Lower leg skin (tissue), 3 donors: ENCODE data around the gene AOC2.

Experiments
- POLR2A ChIP-seq, 2 donors: fragments of 450-650 bp; IDR thresholded peaks; one replicate each; pipeline ENCODE4 v1.6.1; 2016 to 2017; ENCODE audit warnings: antibody characterized with exemption in 2 of 2, mild to moderate bottlenecking in 1 of 2, moderate library complexity in 1 of 2
- TF ChIP-seq, protein P1 (sequence below), 3 donors: fragments of 450-650 bp; IDR thresholded peaks; one replicate each; pipeline ENCODE4 v1.5.1; 2016; ENCODE audit warnings: antibody characterized with exemption in 3 of 3, mild to moderate bottlenecking in 3 of 3, moderate library complexity in 2 of 3

DNA sequence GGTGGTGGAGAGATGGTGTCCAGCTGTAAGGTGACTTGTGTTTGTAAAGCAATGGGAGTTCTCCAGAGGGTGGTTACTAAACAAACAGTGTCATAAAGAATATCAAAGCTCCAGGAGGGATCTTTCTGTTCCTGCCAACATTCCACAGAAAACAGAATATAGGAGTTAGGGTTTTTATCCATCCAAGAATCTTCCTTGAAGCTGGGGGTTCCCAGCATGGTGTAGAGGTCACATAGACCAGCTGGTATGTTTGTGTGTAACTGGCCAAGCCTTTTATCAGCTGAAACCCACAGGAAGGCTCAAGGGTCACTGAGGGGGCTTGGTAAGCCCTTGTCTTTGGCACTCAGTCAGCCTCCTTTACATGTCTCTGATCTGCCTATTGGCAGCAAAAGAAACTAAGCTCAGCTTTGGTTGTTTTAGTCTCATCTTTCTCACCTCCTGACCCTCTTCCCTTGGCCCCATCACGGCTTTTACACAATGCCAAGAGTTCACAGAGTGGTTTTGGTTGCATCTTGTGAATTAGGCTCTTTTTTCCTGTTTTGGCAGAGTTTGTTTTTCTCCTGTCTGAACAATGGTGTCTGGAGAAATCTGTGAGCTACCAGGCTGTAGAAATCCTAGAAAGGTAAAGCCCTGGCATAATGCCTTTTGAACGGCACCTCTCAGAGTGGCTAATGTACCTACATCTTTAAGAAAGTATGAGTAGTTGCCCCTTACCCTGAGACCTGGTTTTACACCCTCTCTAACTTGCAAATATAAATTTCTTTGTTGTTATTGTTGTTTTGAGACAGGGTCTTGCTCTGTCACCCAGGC, 41.1 kb upstream of the AOC2 start:
- TF ChIP-seq, protein P1, sequence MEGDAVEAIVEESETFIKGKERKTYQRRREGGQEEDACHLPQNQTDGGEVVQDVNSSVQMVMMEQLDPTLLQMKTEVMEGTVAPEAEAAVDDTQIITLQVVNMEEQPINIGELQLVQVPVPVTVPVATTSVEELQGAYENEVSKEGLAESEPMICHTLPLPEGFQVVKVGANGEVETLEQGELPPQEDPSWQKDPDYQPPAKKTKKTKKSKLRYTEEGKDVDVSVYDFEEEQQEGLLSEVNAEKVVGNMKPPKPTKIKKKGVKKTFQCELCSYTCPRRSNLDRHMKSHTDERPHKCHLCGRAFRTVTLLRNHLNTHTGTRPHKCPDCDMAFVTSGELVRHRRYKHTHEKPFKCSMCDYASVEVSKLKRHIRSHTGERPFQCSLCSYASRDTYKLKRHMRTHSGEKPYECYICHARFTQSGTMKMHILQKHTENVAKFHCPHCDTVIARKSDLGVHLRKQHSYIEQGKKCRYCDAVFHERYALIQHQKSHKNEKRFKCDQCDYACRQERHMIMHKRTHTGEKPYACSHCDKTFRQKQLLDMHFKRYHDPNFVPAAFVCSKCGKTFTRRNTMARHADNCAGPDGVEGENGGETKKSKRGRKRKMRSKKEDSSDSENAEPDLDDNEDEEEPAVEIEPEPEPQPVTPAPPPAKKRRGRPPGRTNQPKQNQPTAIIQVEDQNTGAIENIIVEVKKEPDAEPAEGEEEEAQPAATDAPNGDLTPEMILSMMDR (IDR thresholded peaks at IDR 0.05) = no peak
- no peak for TF ChIP-seq POLR2A (IDR thresholded peaks at IDR 0.05)
